Lower leg skin (tissue), 3 donors: ENCODE data around the gene LETMD1.

Source experiments
- CTCF ChIP-seq, 3 donors: fragments of 450-650 bp; IDR thresholded peaks; one replicate each; pipeline ENCODE4 v1.5.1; 2016; ENCODE audit warnings: antibody characterized with exemption in 3 of 3, mild to moderate bottlenecking in 3 of 3, moderate library complexity in 2 of 3
- POLR2A ChIP-seq, 2 donors: fragments of 450-650 bp; IDR thresholded peaks; one replicate each; pipeline ENCODE4 v1.6.1; 2016 to 2017; ENCODE audit warnings: antibody characterized with exemption in 2 of 2, mild to moderate bottlenecking in 1 of 2, moderate library complexity in 1 of 2

- TF ChIP-seq CTCF (IDR thresholded peaks at IDR 0.05) (no peak), POLR2A (IDR thresholded peaks at IDR 0.05) (no peak)
These were observed 43.1 kb upstream of the LETMD1 start for GRCh38 chr12:51005030-51005429.
